ENCODE results near the gene ARHGAP15. TPM values are rescaled to one million over a fixed set of nuclear protein-coding genes. Genes with fewer than 3 reads are reported as not detected.

Gene ARHGAP15
- total RNA-seq, 1 donor from 2014 or later: 0.51 TPM

- no peak for TF ChIP-seq CTCF (IDR thresholded peaks at IDR 0.05; ENCODE audit: unreplicated experiment)
- no peak overlapping the region for H3K4me3 Mint-ChIP-seq
These were observed 375.2 kb downstream of the ARHGAP15 start for GRCh38 chr2:143504397-143504796.

GRCh38 chr2:143505542-143505941 is 376.3 kb downstream of the ARHGAP15 start:
- Mint-ChIP-seq H3K27me3 (ENCODE audit: low read depth) (no peaks in the 10 kb centered on the region), H3K4me1 (peaks cover 2% of the 10 kb centered on the region)

More at GRCh38 chr2:143504397-143504796, 375.2 kb downstream of the ARHGAP15 start:
- DNase-seq (ENCODE audit: low spot score in 2 of 2, unreplicated experiment in 2 of 2): no peak
- H3K27ac Mint-ChIP-seq: no peak overlapping the region
- H3K4me1 Mint-ChIP-seq: peaks cover 2% of the 10 kb centered on the region
- no peaks in the 10 kb centered on the region for H3K27me3 Mint-ChIP-seq (ENCODE audit: low read depth)
- no peaks in the 10 kb centered on the region for H3K36me3 Mint-ChIP-seq
- H3K9me3 Mint-ChIP-seq: no peaks in the 10 kb centered on the region

GRCh38 chr2:143513081-143513480 is 383.9 kb downstream of the ARHGAP15 start:
- H3K4me1 Mint-ChIP-seq: peaks cover 15% of the 10 kb centered on the region

More at GRCh38 chr2:143505542-143505941, 376.3 kb downstream of the ARHGAP15 start:
- Mint-ChIP-seq H3K9me3 (peaks cover 1% of the 10 kb centered on the region), H3K36me3 (no peaks in the 10 kb centered on the region), H3K27ac (no peak overlapping the region), H3K4me3 (no peak overlapping the region)
- no peak for DNase-seq (ENCODE audit: low spot score in 2 of 2, unreplicated experiment in 2 of 2)
- TF ChIP-seq CTCF (IDR thresholded peaks at IDR 0.05; ENCODE audit: unreplicated experiment): no peak

GRCh38 chr2:143514413-143514812 is 385.2 kb downstream of the ARHGAP15 start:
- Mint-ChIP-seq H3K4me1 (peaks cover 15% of the 10 kb centered on the region), H3K27me3 (ENCODE audit: low read depth) (no peaks in the 10 kb centered on the region), H3K9me3 (peaks cover 21% of the 10 kb centered on the region)

More at GRCh38 chr2:143513081-143513480, 383.9 kb downstream of the ARHGAP15 start:
- H3K27me3 Mint-ChIP-seq (ENCODE audit: low read depth): no peaks in the 10 kb centered on the region
- H3K27ac Mint-ChIP-seq: no peak overlapping the region
- DNase-seq (ENCODE audit: low spot score in 2 of 2, unreplicated experiment in 2 of 2): no peak
- peak; percentile 59 for TF ChIP-seq CTCF (IDR thresholded peaks at IDR 0.05; ENCODE audit: unreplicated experiment)
- H3K36me3 Mint-ChIP-seq: no peaks in the 10 kb centered on the region
- peaks cover 21% of the 10 kb centered on the region for H3K9me3 Mint-ChIP-seq
- H3K4me3 Mint-ChIP-seq: no peak overlapping the region

GRCh38 chr2:143515318-143515717 is 386.1 kb downstream of the ARHGAP15 start:
- no peak overlapping the region for H3K4me3 Mint-ChIP-seq
- peaks cover 15% of the 10 kb centered on the region for H3K4me1 Mint-ChIP-seq
- H3K27ac Mint-ChIP-seq: no peak overlapping the region
- H3K9me3 Mint-ChIP-seq: peaks cover 21% of the 10 kb centered on the region
- H3K27me3 Mint-ChIP-seq (ENCODE audit: low read depth): no peaks in the 10 kb centered on the region
- no peak for DNase-seq (ENCODE audit: low spot score in 2 of 2, unreplicated experiment in 2 of 2)
- H3K36me3 Mint-ChIP-seq: no peaks in the 10 kb centered on the region
- TF ChIP-seq CTCF (IDR thresholded peaks at IDR 0.05; ENCODE audit: unreplicated experiment): no peak

More at GRCh38 chr2:143514413-143514812, 385.2 kb downstream of the ARHGAP15 start:
- Mint-ChIP-seq H3K4me3 (no peak overlapping the region), H3K27ac (peak overlapping the region; percentile 43), H3K36me3 (no peaks in the 10 kb centered on the region)
- TF ChIP-seq CTCF (IDR thresholded peaks at IDR 0.05; ENCODE audit: unreplicated experiment): no peak
- DNase-seq (ENCODE audit: low spot score in 2 of 2, unreplicated experiment in 2 of 2): no peak

- no peaks in the 10 kb centered on the region for H3K36me3 Mint-ChIP-seq
- H3K27me3 Mint-ChIP-seq (ENCODE audit: low read depth): no peaks in the 10 kb centered on the region
- peaks cover 17% of the 10 kb centered on the region for H3K9me3 Mint-ChIP-seq
- no peak overlapping the region for H3K27ac Mint-ChIP-seq
- no peak for DNase-seq (ENCODE audit: low spot score in 2 of 2, unreplicated experiment in 2 of 2)
- TF ChIP-seq CTCF (IDR thresholded peaks at IDR 0.05; ENCODE audit: unreplicated experiment): no peak
- H3K4me1 Mint-ChIP-seq: peaks cover 29% of the 10 kb centered on the region
- no peak overlapping the region for H3K4me3 Mint-ChIP-seq
These were observed 390.3 kb downstream of the ARHGAP15 start for GRCh38 chr2:143519521-143519920.

Measured in mesothelial cell of epicardium (in vitro differentiated cells).